ENCODE data around the gene PPAN.

Gene PPAN

GRCh38 chr19:10139952-10140351, 33.8 kb downstream of the PPAN start:
- no peak for DNase-seq (ENCODE audit: low read depth in 2 of 2)

GRCh38 chr19:10141479-10141878, 35.3 kb downstream of the PPAN start:
- no peak for DNase-seq (ENCODE audit: low read depth in 2 of 2)

GRCh38 chr19:10141973-10142372, 35.8 kb downstream of the PPAN start:
- DNase-seq (ENCODE audit: low read depth in 2 of 2) = no peak

GRCh38 chr19:10142701-10143375, 36.7 kb downstream of the PPAN start:
- DNase-seq (ENCODE audit: low read depth in 2 of 2) = no peak

GRCh38 chr19:10143681-10144080, 37.5 kb downstream of the PPAN start:
- no peak for DNase-seq (ENCODE audit: low read depth in 2 of 2)

- DNase-seq (ENCODE audit: low read depth in 2 of 2) = no peak
Measured at GRCh38 chr19:10144361-10144760, 38.2 kb downstream of the PPAN start.

GRCh38 chr19:10145031-10145430, 38.9 kb downstream of the PPAN start:
- DNase-seq (ENCODE audit: low read depth in 2 of 2) = no peak

- no peak for DNase-seq (ENCODE audit: low read depth in 2 of 2)
Measured at GRCh38 chr19:10146142-10146541, 40.0 kb downstream of the PPAN start.

- DNase-seq (ENCODE audit: low read depth in 2 of 2) = no peak
Measured at GRCh38 chr19:10149427-10149826, 43.3 kb downstream of the PPAN start.

- no peak for DNase-seq (ENCODE audit: low read depth in 2 of 2)
Measured at GRCh38 chr19:10151521-10151920, 45.4 kb downstream of the PPAN start.

- no peak for DNase-seq (ENCODE audit: low read depth in 2 of 2)
Measured at GRCh38 chr19:10152100-10152499, 45.9 kb downstream of the PPAN start.

- DNase-seq (ENCODE audit: low read depth in 2 of 2) = no peak
Measured at GRCh38 chr19:10155839-10156238, 49.7 kb downstream of the PPAN start.

- DNase-seq (ENCODE audit: low read depth in 2 of 2) = no peak
Measured at GRCh38 chr19:10158071-10158470, 51.9 kb downstream of the PPAN start.

GRCh38 chr19:10158485-10158884, 52.3 kb downstream of the PPAN start:
- DNase-seq (ENCODE audit: low read depth in 2 of 2) = no peak

GRCh38 chr19:10159610-10160009, 53.4 kb downstream of the PPAN start:
- DNase-seq (ENCODE audit: low read depth in 2 of 2) = no peak
